Testis (tissue), 2 donors: ENCODE results near the gene MYO18B.

Source experiments
- CTCF ChIP-seq, 3 experiments: fragments of 450-650 bp in 2 of 3; fragments of 200-600 bp in 1 of 3; sonication (generic) in 1 of 3; IDR thresholded peaks; one replicate each; pipeline ENCODE4 v1.5.1; 2016 to 2019; ENCODE audit warnings: antibody characterized with exemption in 3 of 3, mild to moderate bottlenecking in 2 of 3, moderate library complexity in 1 of 3
- POLR2A ChIP-seq: fragments of 450-650 bp; IDR thresholded peaks from one replicate; pipeline ENCODE4 v1.6.1; 2017; ENCODE audit warnings: antibody characterized with exemption, mild to moderate bottlenecking, moderate library complexity

GRCh38 chr22:25795478-25795877 lies 53.5 kb downstream of the MYO18B start:
- TF ChIP-seq CTCF (IDR thresholded peaks at IDR 0.05) (no peak), POLR2A (no peak)
